22Rv1 (cell line): ENCODE measurements around the gene MYO1C.

Source experiments
- H3K27ac ChIP-seq: fragments of 450-650 bp; 2 replicates; pipeline ENCODE4 v1.5.1; 2017
- ZFX ChIP-seq: fragments of 450-650 bp; IDR thresholded peaks from 2 replicates; pipeline ENCODE4 v1.6.1; 2017; ENCODE audit warnings: antibody characterized with exemption, borderline replicate concordance
- TF ChIP-seq, protein P1 (sequence below): fragments of 450-650 bp; IDR thresholded peaks from 2 replicates; pipeline ENCODE4 v1.5.1; 2017; ENCODE audit warnings: mild to moderate bottlenecking

MYO1C gene

DNA sequence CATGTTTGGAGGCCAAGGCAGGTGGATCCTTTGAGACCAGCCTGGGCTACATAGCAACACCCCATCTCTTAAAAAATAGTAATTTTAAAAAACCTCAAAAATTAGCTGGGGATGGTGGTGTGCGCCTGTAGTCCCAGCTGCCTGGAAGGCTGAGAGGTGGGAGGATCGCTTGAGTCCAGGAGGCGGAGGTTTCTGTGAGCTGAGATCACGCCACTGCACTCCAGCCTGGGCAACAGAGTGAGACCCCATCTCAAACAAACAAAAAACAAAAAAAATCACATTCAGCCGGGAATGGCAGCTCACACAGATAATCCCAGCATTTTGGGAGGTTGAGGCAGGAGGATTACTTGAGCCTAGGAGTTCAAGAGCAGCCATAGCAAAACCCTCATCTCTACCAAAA, 76.1 kb downstream of the MYO1C start:
- H3K27ac ChIP-seq = no peak overlapping the region

DNA sequence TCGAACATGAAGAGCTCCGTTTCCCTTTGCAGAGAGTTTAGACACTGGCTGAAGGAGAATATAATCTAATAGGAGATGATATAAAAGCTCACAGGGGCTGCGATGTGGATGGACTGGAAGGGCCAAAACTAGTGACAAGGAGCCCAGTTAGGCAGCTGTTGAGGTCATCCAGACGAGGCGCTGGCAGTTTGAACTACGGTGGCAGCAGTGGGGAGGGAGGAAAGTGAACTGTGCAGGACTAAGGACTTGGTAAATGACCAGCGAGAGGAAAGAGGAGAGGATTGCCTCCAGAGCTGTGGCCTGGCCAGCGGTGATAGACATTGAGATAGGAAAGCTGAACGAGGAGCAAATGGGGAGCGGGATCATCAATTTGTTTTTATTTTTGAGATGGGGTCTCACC, 77.9 kb downstream of the MYO1C start:
- TF ChIP-seq, protein P1, sequence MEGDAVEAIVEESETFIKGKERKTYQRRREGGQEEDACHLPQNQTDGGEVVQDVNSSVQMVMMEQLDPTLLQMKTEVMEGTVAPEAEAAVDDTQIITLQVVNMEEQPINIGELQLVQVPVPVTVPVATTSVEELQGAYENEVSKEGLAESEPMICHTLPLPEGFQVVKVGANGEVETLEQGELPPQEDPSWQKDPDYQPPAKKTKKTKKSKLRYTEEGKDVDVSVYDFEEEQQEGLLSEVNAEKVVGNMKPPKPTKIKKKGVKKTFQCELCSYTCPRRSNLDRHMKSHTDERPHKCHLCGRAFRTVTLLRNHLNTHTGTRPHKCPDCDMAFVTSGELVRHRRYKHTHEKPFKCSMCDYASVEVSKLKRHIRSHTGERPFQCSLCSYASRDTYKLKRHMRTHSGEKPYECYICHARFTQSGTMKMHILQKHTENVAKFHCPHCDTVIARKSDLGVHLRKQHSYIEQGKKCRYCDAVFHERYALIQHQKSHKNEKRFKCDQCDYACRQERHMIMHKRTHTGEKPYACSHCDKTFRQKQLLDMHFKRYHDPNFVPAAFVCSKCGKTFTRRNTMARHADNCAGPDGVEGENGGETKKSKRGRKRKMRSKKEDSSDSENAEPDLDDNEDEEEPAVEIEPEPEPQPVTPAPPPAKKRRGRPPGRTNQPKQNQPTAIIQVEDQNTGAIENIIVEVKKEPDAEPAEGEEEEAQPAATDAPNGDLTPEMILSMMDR = no peak
- TF ChIP-seq ZFX = no peak
- no peak overlapping the region for H3K27ac ChIP-seq

More for the DNA sequence above, 76.1 kb downstream of the MYO1C start:
- TF ChIP-seq, protein P1 = no peak
- TF ChIP-seq ZFX = no peak
